ENCODE results near the gene APOC1. TPM values are rescaled to one million over a fixed set of nuclear protein-coding genes. Genes with fewer than 3 reads are reported as not detected.

Gene APOC1
- total and polyA plus RNA-seq, 3 donors from 2014 or later = 9.4 to 43.9 (median 42.9) TPM

GRCh38 chr19:44889830-44890365 is 24.5 kb upstream of the APOC1 start:
- WGBS, 2 donors = 29 to 40% methylated on average over 17 of the region's 17 CpGs
- Histone ChIP-seq H3K27me3 (no peaks in the 10 kb centered on the region), H3K4me3 (peak overlapping the region; percentile 43 to 69), H3K27ac (peak overlapping the region; percentile 32 to 87), H3K9me3 (no peaks in the 10 kb centered on the region), H3K4me1 (peaks cover 22% of the 10 kb centered on the region), H3K36me3 (ENCODE audit: low read depth, missing control alignments) (no peaks in the 10 kb centered on the region)
- TF ChIP-seq CTCF (IDR thresholded peaks at IDR 0.05) = no peak
- TF ChIP-seq POLR2A (IDR thresholded peaks at IDR 0.05) = no peak
- DNase-seq = no peak
- intact Hi-C loops (cut with DNase I; ENCODE audit: low total_unique reads) = no loop called here

DNA sequence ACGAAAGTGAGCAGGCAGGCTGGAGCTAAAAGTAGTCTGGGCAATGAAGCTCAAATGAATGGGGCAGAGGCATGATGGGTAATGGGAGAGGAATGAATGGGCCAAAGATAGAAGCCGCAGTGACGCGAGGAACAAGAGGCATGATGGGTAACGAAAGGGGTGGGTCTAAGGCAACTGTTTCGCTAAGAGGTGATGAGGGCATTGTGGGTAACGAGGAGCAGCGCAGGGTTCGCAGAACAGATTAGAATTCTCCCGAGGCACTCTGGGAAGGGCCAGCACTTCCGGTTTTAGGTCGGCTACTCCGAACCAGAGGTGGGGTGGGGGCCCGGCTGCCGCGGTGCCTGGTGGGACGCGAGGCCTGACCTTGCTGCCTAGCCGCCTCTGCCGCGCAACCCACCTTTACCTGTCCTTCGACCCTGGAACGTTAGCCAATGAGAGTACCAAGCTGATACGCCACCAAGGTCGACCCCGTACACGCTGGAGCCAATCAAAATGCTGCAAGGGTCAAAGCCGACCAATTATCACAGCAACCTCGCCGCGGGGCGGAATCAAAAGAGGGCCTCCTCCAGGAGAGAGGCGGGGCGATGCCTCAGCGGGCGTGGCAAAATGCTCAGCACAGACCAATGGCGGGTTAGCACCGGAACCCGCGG is 23.9 kb upstream of the APOC1 start:
- Histone ChIP-seq H3K27ac (peak overlapping the region; percentile 87 to 94), H3K4me1 (peaks cover 22% of the 10 kb centered on the region), H3K9me3 (no peaks in the 10 kb centered on the region), H3K27me3 (no peaks in the 10 kb centered on the region), H3K36me3 (ENCODE audit: low read depth, missing control alignments) (no peaks in the 10 kb centered on the region), H3K4me3 (peak overlapping the region; percentile 43 to 69)
- intact Hi-C loops (cut with DNase I; ENCODE audit: low total_unique reads) = no loop called here
- peak; percentile 100 for DNase-seq
- TF ChIP-seq POLR2A (IDR thresholded peaks at IDR 0.05) (no peak), CTCF (IDR thresholded peaks at IDR 0.05) (no peak)
- 0 to 1% methylated on average over 25 to 38 of the region's 40 CpGs for WGBS, 2 donors

GRCh38 chr19:44891016-44891882 is 23.2 kb upstream of the APOC1 start, which contains the start of gene TOMM40:
Gene TOMM40, plus strand, starts transcription at chr19:44891254. Its CDS starts 162 bp downstream, at chr19:44891416.
- intact Hi-C loops (cut with DNase I; ENCODE audit: low total_unique reads) = no loop called here
- DNase-seq = no peak
- no peak for TF ChIP-seq CTCF (IDR thresholded peaks at IDR 0.05)
- no peak for TF ChIP-seq POLR2A (IDR thresholded peaks at IDR 0.05)
- Histone ChIP-seq H3K9me3 (no peaks in the 10 kb centered on the region), H3K27ac (peak within 1 kb of the TSS; percentile 87 to 94), H3K27me3 (no peaks in the 10 kb centered on the region), H3K36me3 (ENCODE audit: low read depth, missing control alignments) (no peaks in the 10 kb centered on the region), H3K4me3 (peak within 1 kb of the TSS; percentile 75 to 96), H3K4me1 (peaks cover 22% of the 10 kb centered on the region)
- WGBS, 2 donors = 0 to 1% methylated on average over 27 to 67 of the region's 81 CpGs

- TF ChIP-seq CTCF (IDR thresholded peaks at IDR 0.05) (no peak), POLR2A (IDR thresholded peaks at IDR 0.05) (no peak)
- no peak for DNase-seq
- Histone ChIP-seq H3K27me3 (no peaks in the 10 kb centered on the region), H3K4me1 (peaks cover 22% of the 10 kb centered on the region), H3K4me3 (no peak overlapping the region), H3K36me3 (ENCODE audit: low read depth, missing control alignments) (no peaks in the 10 kb centered on the region), H3K9me3 (no peaks in the 10 kb centered on the region), H3K27ac (no peak overlapping the region)
- intact Hi-C loops (cut with DNase I; ENCODE audit: low total_unique reads) = no loop called here
- WGBS, 2 donors = 78 to 87% methylated on average over 7 of the region's 7 CpGs
These were observed 21.5 kb upstream of the APOC1 start for GRCh38 chr19:44892932-44893331.
